ENCODE measurements around the gene ZNF814.

DNA sequence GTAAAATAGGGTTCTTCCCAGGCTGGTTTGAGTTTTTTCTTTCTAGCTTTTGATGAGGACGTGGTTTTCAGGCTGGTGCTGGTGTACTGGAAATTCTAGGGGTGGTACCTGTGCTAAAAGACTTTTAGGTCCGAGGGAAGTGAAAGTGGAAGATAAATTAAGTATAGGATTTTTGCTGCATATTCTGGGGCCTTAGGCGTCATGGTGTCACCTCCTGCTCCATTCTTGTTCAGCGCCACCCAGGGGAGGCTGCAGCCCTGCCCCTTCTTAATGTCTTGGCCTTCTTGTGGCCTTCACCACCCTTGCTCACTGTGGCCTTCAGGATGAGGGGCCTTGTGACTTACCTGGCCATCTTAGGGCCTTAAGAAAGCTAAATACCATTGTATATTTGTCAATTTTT is 86.6 kb downstream of the ZNF814 start:
- TF ChIP-seq, protein P1, sequence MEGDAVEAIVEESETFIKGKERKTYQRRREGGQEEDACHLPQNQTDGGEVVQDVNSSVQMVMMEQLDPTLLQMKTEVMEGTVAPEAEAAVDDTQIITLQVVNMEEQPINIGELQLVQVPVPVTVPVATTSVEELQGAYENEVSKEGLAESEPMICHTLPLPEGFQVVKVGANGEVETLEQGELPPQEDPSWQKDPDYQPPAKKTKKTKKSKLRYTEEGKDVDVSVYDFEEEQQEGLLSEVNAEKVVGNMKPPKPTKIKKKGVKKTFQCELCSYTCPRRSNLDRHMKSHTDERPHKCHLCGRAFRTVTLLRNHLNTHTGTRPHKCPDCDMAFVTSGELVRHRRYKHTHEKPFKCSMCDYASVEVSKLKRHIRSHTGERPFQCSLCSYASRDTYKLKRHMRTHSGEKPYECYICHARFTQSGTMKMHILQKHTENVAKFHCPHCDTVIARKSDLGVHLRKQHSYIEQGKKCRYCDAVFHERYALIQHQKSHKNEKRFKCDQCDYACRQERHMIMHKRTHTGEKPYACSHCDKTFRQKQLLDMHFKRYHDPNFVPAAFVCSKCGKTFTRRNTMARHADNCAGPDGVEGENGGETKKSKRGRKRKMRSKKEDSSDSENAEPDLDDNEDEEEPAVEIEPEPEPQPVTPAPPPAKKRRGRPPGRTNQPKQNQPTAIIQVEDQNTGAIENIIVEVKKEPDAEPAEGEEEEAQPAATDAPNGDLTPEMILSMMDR (IDR thresholded peaks at IDR 0.05; ENCODE audit: low read length), result no peak
- no peak for TF ChIP-seq EZH2 (optimal IDR thresholded peaks at IDR 0.05; ENCODE audit: low read depth, low read length)
